ENCODE results near the gene SPATA22. TPM values are rescaled to one million over a fixed set of nuclear protein-coding genes. Genes with fewer than 3 reads are reported as not detected.
A peak's percentile ranks its signal among the peaks of the same experiment; 100 is the strongest.
"Not testable (repeated sequence)": the region's sequence is repeated elsewhere in the genome, so short reads cannot be mapped to it uniquely, and the experiment has no call there.

The SPATA22 gene
- total RNA-seq, 1 donor from 2014 or later = 3.7 TPM

GRCh38 chr17:3475251-3475685 is 3.6 kb upstream of the SPATA22 start:
- DNase-seq (ENCODE audit: low spot score in 2 of 2) = peak in 1 of 2 donors; percentile 18
- FAIRE-seq = no peak

- DNase-seq (ENCODE audit: low spot score in 2 of 2) (peak in 1 of 2 donors; percentile 44), FAIRE-seq (no peak)
Measured at GRCh38 chr17:3474212-3474611, 2.6 kb upstream of the SPATA22 start.

- no peak for DNase-seq (ENCODE audit: low spot score in 2 of 2)
- no peak for FAIRE-seq
Measured at GRCh38 chr17:3472137-3472536, 518 bp upstream of the SPATA22 start.

- DNase-seq (ENCODE audit: low spot score in 2 of 2) (no peak), FAIRE-seq (no peak)
Measured at GRCh38 chr17:3469529-3469928, 2.1 kb downstream of the SPATA22 start.

- not testable (repeated sequence) for DNase-seq (ENCODE audit: low spot score in 2 of 2); FAIRE-seq
Measured at GRCh38 chr17:3466355-3466754, 5.3 kb downstream of the SPATA22 start.

GRCh38 chr17:3448059-3448665 is 23.5 kb downstream of the SPATA22 start:
- FAIRE-seq (no peak), DNase-seq (ENCODE audit: low spot score in 2 of 2) (no peak)

- FAIRE-seq (no peak), DNase-seq (ENCODE audit: low spot score in 2 of 2) (no peak)
Measured at GRCh38 chr17:3447625-3448024, 24.0 kb downstream of the SPATA22 start.

- no peak for DNase-seq (ENCODE audit: low spot score in 2 of 2)
- FAIRE-seq = no peak
Measured at GRCh38 chr17:3440451-3440850, 31.2 kb downstream of the SPATA22 start.

- no peak for FAIRE-seq
Measured at GRCh38 chr17:3438368-3438767, 33.3 kb downstream of the SPATA22 start.

GRCh38 chr17:3433741-3434140 is 37.9 kb downstream of the SPATA22 start, which contains the start of gene OR1E2:
OR1E2 (minus strand) TSS chr17:3433841; CDS start chr17:3433841, 0 bp downstream.
- DNase-seq (ENCODE audit: low spot score in 2 of 2) (no peak), FAIRE-seq (no peak)

More at GRCh38 chr17:3438368-3438767, 33.3 kb downstream of the SPATA22 start:
- no peak for DNase-seq (ENCODE audit: low spot score in 2 of 2)

GRCh38 chr17:3433215-3433614 is 38.4 kb downstream of the SPATA22 start:
- DNase-seq (ENCODE audit: low spot score in 2 of 2); FAIRE-seq: not testable (repeated sequence)

- no peak for FAIRE-seq
- no peak for DNase-seq (ENCODE audit: low spot score in 2 of 2)
Measured at GRCh38 chr17:3418222-3418621, 53.4 kb downstream of the SPATA22 start.

- no peak for DNase-seq (ENCODE audit: low spot score in 2 of 2)
- no peak for FAIRE-seq
Measured at GRCh38 chr17:3415610-3416009, 56.0 kb downstream of the SPATA22 start.

GRCh38 chr17:3412216-3412615 is 59.4 kb downstream of the SPATA22 start:
- DNase-seq (ENCODE audit: low spot score in 2 of 2); FAIRE-seq: not testable (repeated sequence)

- DNase-seq (ENCODE audit: low spot score in 2 of 2) (no peak), FAIRE-seq (no peak)
Measured at GRCh38 chr17:3411070-3411469, 60.5 kb downstream of the SPATA22 start, which contains the start of gene OR3A3. OR3A3 (plus strand) TSS chr17:3411370.

- not testable (repeated sequence) for DNase-seq (ENCODE audit: low spot score in 2 of 2); FAIRE-seq
Measured at GRCh38 chr17:3403856-3404255, 67.8 kb downstream of the SPATA22 start.

- FAIRE-seq (no peak), DNase-seq (ENCODE audit: low spot score in 2 of 2) (no peak)
Measured at GRCh38 chr17:3401786-3402185, 69.8 kb downstream of the SPATA22 start.

- FAIRE-seq (no peak), DNase-seq (ENCODE audit: low spot score in 2 of 2) (no peak)
Measured at GRCh38 chr17:3400055-3400454, 71.6 kb downstream of the SPATA22 start.

- DNase-seq (ENCODE audit: low spot score in 2 of 2) (no peak), FAIRE-seq (no peak)
Measured at GRCh38 chr17:3398310-3398709, 73.3 kb downstream of the SPATA22 start, which contains the start of gene OR1E1. OR1E1 (minus strand) TSS chr17:3398410; CDS start chr17:3398410, 0 bp downstream.

- not testable (repeated sequence) for DNase-seq (ENCODE audit: low spot score in 2 of 2); FAIRE-seq
Measured at GRCh38 chr17:3397801-3398200, 73.8 kb downstream of the SPATA22 start.
